Astrocyte of the spinal cord (primary cell): ENCODE results near the gene WHRN.
A peak's percentile ranks its signal among the peaks of the same experiment; 100 is the strongest.

ENCODE experiments used
- DNase-seq: peaks from one replicate; pipeline ENCODE4 v3.0.0; 2011; ENCODE audit warnings: low read depth, low spot score
- H3K4me3 ChIP-seq: 2 replicates; pipeline ENCODE4 v1.5.1; 2011; ENCODE audit warnings: low read depth, mild to moderate bottlenecking, low read length, moderate library complexity
- CTCF ChIP-seq: IDR thresholded peaks from 2 replicates; pipeline ENCODE4 v1.5.1; 2012; ENCODE audit warnings: low read depth, mild to moderate bottlenecking, low read length, inconsistent platforms
- in situ Hi-C: cut with HindIII; loops from 2 replicates; pipeline ENCODE4 v1.10.0; 2017; ENCODE audit warnings: low sequenced_read_pairs

WHRN gene

DNA sequence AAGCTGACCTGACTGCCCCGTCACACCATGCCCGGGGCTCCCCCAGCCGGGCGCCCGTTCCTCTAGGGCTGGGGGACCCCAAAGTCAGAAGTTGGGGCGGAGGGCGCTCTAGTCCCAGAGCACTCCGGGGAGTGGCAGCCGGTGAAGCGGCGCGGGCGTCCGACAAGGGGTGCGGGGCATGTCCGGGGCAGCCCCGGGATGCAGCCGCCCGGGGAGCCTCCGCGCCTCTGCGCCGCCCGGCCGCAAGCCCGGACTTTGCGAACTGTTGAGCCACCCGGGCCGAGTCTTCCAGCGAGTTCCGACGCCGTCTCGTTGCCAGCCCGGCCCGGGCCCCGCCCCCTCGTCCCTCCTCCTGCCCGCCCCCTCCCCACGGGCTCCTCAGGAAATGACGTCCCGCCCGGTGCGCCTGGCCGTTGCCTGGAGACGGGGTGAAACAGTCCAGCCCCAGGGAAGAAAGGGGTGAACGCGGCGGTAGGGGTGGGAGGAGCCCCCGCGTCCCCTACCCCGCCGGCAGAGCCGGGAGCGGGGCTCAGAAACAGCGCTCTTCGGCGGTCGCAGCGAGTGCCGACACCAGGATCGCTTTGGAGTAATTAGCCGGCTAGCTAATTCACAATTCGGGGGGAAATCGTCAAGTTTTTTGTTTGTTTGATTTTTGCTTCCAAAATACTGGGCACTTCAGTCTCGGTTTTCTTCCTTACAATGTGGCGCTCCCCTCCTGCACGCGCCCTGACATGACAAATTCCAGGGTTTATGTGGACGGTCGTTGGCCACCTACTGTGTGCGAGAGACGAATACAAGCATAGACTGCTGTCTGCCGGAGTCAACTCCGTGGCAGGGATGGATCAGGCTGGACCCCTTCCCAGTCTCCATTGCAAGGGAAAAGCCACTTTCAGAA is at the start of gene WHRN:
TSS of gene WHRN (minus strand) at position 287 of the 895 bp plus-strand sequence. CDS start 672 bp downstream, outside the sequence.
- in situ Hi-C loops = no loop called here
- H3K4me3 ChIP-seq = peak within 1 kb of the TSS; percentile 69
- TF ChIP-seq CTCF = no peak
- peak; percentile 87 for DNase-seq

DNA sequence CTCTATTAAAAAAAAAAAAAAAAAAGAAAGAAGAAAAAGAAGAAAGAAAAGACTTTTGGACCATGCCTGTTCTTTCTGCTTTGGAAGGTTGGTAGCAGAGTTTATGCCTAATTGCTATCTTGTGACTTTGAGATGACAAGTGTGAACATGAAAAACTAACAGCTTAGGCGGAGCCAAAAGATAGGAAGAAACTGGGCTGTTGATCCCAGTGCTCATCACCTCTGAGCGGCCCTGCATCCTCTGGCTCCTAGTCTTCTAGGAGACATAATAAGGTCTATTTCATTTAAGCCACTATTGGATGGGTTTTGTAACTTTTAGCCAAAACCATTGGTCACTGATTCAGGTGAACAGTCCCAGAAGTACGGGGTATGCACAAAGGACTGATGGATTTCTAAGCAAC is 47.9 kb upstream of the WHRN start:
- H3K4me3 ChIP-seq = no peak overlapping the region
- no peak for DNase-seq
- in situ Hi-C loops = no loop called here
- no peak for TF ChIP-seq CTCF

DNA sequence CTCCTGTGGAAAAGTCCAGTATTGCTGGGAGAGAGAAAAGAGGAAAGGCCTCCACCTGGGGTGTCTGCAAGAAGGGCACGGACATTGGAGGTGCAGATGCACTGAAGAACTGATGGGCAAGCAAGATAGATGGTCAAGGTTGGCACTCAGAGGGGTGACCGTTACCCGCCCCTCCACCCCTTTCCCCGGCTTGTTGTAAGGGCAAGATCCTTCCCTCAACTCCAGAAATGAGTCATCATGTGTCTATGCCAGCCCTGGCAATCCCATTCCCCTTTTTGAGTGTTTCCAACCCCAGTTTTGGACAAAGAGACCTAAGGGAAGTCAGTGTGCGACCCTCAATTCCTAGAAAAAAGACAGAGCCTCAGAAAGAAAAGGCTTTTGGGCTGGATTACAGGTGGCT is 47.4 kb upstream of the WHRN start:
- no peak overlapping the region for H3K4me3 ChIP-seq
- DNase-seq = peak; percentile 5
- in situ Hi-C loops = no loop called here
- no peak for TF ChIP-seq CTCF

GRCh38 chr9:114551750-114552685 is 46.7 kb upstream of the WHRN start:
- peak; percentile 97 for DNase-seq
- in situ Hi-C loops = no loop called here
- no peak for TF ChIP-seq CTCF
- H3K4me3 ChIP-seq = no peak overlapping the region

DNA sequence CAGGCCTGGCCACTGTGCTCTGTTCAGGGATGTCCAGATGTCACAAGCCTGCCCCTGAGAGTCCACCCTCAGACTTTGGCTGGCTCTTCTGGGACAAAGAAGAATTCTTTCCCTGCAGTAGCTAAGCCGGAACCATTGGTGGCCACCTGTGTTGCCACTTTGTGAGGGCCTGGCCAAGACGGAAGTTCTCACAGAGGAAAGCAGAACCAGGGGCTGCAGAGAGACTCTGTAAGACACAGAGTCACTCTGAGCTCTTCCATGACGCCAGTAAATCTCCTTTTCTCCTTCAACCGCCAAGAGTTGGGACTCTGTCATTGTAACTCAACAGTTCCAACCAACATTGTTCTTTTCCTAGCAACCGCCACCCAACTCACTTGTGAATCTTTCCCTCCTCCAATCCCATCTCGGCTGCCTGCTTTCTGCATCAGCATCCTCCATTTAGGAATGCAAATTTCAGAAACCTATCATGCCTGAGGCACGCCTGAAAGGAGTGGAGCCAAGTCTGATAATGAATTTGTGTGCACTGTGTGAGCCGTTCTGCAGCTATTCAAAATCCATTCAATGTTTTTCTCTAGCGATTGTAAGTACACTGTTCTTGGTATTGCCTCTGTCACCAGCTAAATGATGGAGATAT is 44.5 kb upstream of the WHRN start:
- H3K4me3 ChIP-seq = no peak overlapping the region
- no peak for TF ChIP-seq CTCF
- peak; percentile 46 for DNase-seq
- in situ Hi-C loops = no loop called here

DNA sequence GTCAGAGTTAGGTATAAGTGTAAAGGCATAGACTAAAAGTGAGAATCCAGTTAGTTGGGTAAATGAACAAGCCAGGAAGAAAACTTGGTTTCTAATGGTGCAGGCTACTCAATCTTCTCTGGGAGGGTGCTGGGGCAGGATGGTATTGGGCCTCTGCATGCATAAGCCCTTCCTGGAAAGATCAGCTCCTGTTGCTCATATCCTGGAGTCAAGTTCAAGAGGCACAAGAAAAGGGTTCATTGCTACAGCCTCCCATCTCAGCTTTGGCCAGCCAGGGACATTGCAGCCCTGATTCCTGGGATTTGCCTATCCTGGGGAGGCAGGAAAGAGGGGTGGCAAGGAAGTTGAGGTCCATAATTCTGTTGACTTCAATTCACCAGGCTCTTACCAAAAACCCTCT is 41.6 kb upstream of the WHRN start:
- H3K4me3 ChIP-seq = no peak overlapping the region
- in situ Hi-C loops = no loop called here
- no peak for DNase-seq
- TF ChIP-seq CTCF = no peak
